SK-N-SH (cell line): ENCODE data around the gene TSGA10IP. TPM values are rescaled to one million over a fixed set of nuclear protein-coding genes. Genes with fewer than 3 reads are reported as not detected.

Source experiments
- CTCF ChIA-PET: fragments of 300-600, 350-600 bp; formaldehyde crosslinking; extraction: SDS; loops from one replicate; lab custom pipeline; 2021; lab: Yijun Ruan, JAX
- POLR2A ChIA-PET: fragments of 350-600 bp; sonication (Branson Sonifier 250); formaldehyde crosslinking; extraction: SDS; loops from one replicate; lab custom pipeline; 2020; ENCODE audit warnings: antibody characterized with exemption, inconsistent platforms; lab: Yijun Ruan, JAX
- DNase-seq: peaks from one replicate; pipeline ENCODE4 v3.0.0; 2012
- H2AFZ ChIP-seq: fragments of 200-600 bp; sonication (generic); 2 replicates; pipeline ENCODE4 v1.8.1; 2016; ENCODE audit warnings: antibody characterized with exemption, mild to moderate bottlenecking, low read depth
- H3F3A ChIP-seq: fragments of 200-600 bp; sonication (generic); replicated peaks from 2 replicates; pipeline ENCODE3; 2016; ENCODE audit warnings: antibody characterized with exemption, mild to moderate bottlenecking; ENCODE audit not compliant: insufficient read depth
- H3K27ac ChIP-seq, 2 experiments: fragments of 200-500 bp in 1 of 2; fragments of 200-600 bp in 1 of 2; sonication (Bioruptor generic) in 1 of 2; sonication (generic), shearing (Covaris generic) in 1 of 2; 2 replicates each; pipeline versions ENCODE4 v1.5.1 to v1.6.1; 2014 to 2016; ENCODE audit warnings: low read depth in 2 of 2, inconsistent platforms in 1 of 2, low read length in 1 of 2, mild to moderate bottlenecking in 1 of 2, mixed read lengths in 1 of 2
- H3K27me3 ChIP-seq: fragments of 200-600 bp; sonication (generic), shearing (Covaris generic); 2 replicates; pipeline ENCODE4 v1.6.1; 2016; ENCODE audit warnings: mixed run types; ENCODE audit not compliant: insufficient read depth
- H3K36me3 ChIP-seq, 2 experiments: fragments of 200-500 bp in 1 of 2; fragments of 200-600 bp in 1 of 2; sonication (Bioruptor generic) in 1 of 2; sonication (generic) in 1 of 2; replicated peaks in 1 of 2; 2 replicates each; pipeline versions ENCODE3 to v1.5.1; 2014 to 2016; ENCODE audit warnings: low read length in 1 of 2, mild to moderate bottlenecking in 1 of 2; ENCODE audit not compliant: insufficient read depth in 2 of 2, control insufficient read depth in 1 of 2
- H3K4me1 ChIP-seq, 2 experiments: fragments of 200-500 bp in 1 of 2; fragments of 200-600 bp in 1 of 2; sonication (Bioruptor generic) in 1 of 2; sonication (generic), shearing (Covaris generic) in 1 of 2; 2 replicates each; pipeline versions ENCODE4 v1.5.1 to v1.6.1; 2014 to 2016; ENCODE audit warnings: low read depth in 1 of 2, low read length in 1 of 2, mixed run types in 1 of 2; ENCODE audit not compliant: insufficient read depth in 2 of 2, control insufficient read depth in 1 of 2
- H3K4me2 ChIP-seq: fragments of 200-600 bp; sonication (generic), shearing (Covaris generic); 2 replicates; pipeline ENCODE4 v1.6.1; 2017; ENCODE audit warnings: mixed run types
- H3K4me3 ChIP-seq, 2 experiments: fragments of 200-500 bp in 1 of 2; fragments of 200-600 bp in 1 of 2; sonication (Bioruptor generic) in 1 of 2; sonication (generic), shearing (Covaris generic) in 1 of 2; 2 replicates each; pipeline versions ENCODE4 v1.5.1 to v1.8.1; 2014 to 2016; ENCODE audit warnings: low read depth in 2 of 2, inconsistent platforms in 1 of 2, low read length in 1 of 2, mild to moderate bottlenecking in 1 of 2, mixed read lengths in 1 of 2, moderate library complexity in 1 of 2
- H3K79me2 ChIP-seq: fragments of 200-600 bp; sonication (generic); 2 replicates; pipeline ENCODE4 v1.8.1; 2017; ENCODE audit warnings: mild to moderate bottlenecking; ENCODE audit not compliant: insufficient read depth
- H3K9ac ChIP-seq: fragments of 200-600 bp; sonication (generic); 2 replicates; pipeline ENCODE4 v1.6.1; 2017; ENCODE audit warnings: mixed run types
- H3K9me2 ChIP-seq: fragments of 200-600 bp; sonication (generic); 2 replicates; pipeline ENCODE4 v1.6.1; 2017; ENCODE audit warnings: mixed run types
- H3K9me3 ChIP-seq: fragments of 200-600 bp; sonication (generic); 2 replicates; pipeline ENCODE4 v1.6.1; 2017; ENCODE audit warnings: mixed run types, mild to moderate bottlenecking, moderate library complexity
- H4K20me1 ChIP-seq: fragments of 200-600 bp; sonication (generic); 2 replicates; pipeline ENCODE4 v1.6.1; 2017; ENCODE audit warnings: mild to moderate bottlenecking, mixed run types; ENCODE audit not compliant: insufficient read depth
- CHD2 ChIP-seq: fragments of 150-350 bp; IDR thresholded peaks from 2 replicates; pipeline ENCODE4 v1.6.1; 2018; ENCODE audit warnings: low read length; ENCODE audit not compliant: partially characterized antibody
- CTCF ChIP-seq: fragments of 200-600 bp; sonication (generic); IDR thresholded peaks from 2 replicates; pipeline ENCODE4 v1.6.1; 2017; ENCODE audit warnings: antibody characterized with exemption, mild to moderate bottlenecking, moderate library complexity
- EZH2phosphoT487 ChIP-seq: fragments of 200-600 bp; sonication (generic); IDR thresholded peaks from 2 replicates; pipeline ENCODE4 v1.6.1; 2017; ENCODE audit warnings: low read depth, mixed run types, mild to moderate bottlenecking, antibody characterized with exemption, moderate library complexity, borderline replicate concordance
- FOSL2 ChIP-seq: IDR thresholded peaks from 2 replicates; pipeline ENCODE4 v1.4.0; 2012; ENCODE audit warnings: low read depth, mild to moderate bottlenecking, moderate library complexity, borderline replicate concordance
- MXI1 ChIP-seq: IDR thresholded peaks from 2 replicates; pipeline ENCODE4 v1.6.1; 2012; ENCODE audit warnings: mild to moderate bottlenecking, low read depth, low read length, improper control_type of control experiment
- NRF1 ChIP-seq: IDR thresholded peaks from 2 replicates; pipeline ENCODE4 v1.6.1; 2012; ENCODE audit warnings: low read depth, mild to moderate bottlenecking, low read length
- POLR2AphosphoS5 ChIP-seq: IDR thresholded peaks from 2 replicates; pipeline ENCODE4 v1.6.1; 2012; ENCODE audit warnings: low read depth, low read length
- RAD21 ChIP-seq: IDR thresholded peaks from 2 replicates; pipeline ENCODE4 v1.6.1; 2012; ENCODE audit warnings: mild to moderate bottlenecking, low read length
- RFX5 ChIP-seq: IDR thresholded peaks from 2 replicates; pipeline ENCODE4 v1.6.1; 2012; ENCODE audit warnings: mild to moderate bottlenecking, improper control_type of control experiment, low read length
- TAF1 ChIP-seq: IDR thresholded peaks from 2 replicates; pipeline ENCODE4 v1.6.1; 2012; ENCODE audit warnings: low read depth, mild to moderate bottlenecking, low read length, moderate library complexity, borderline replicate concordance
- TEAD4 ChIP-seq: IDR thresholded peaks from 2 replicates; pipeline ENCODE4 v1.4.0; 2012; ENCODE audit warnings: mild to moderate bottlenecking, borderline replicate concordance; ENCODE audit not compliant: insufficient read depth
- YY1 ChIP-seq: IDR thresholded peaks from 2 replicates; pipeline ENCODE4 v1.4.0; 2012; ENCODE audit warnings: low read depth, mild to moderate bottlenecking
- ZBTB33 ChIP-seq: IDR thresholded peaks from 2 replicates; pipeline ENCODE4 v1.4.0; 2012; ENCODE audit warnings: low read depth, borderline replicate concordance
- whole genome bisulfite sequencing: methylation state at CpG from one replicate; pipeline ENCODE4 v1.1.6; 2017; ENCODE audit warnings: low lambda C conversion rate; 5-methylcytosine and 5-hydroxymethylcytosine counted together
- polyA plus RNA-seq, 3 experiments: library from polyadenylated mRNA; depleted of rRNA; stranded (reverse); fragments of >200 nt; gene quantifications; 2 replicates each; pipeline ENCODE4 v1.2.3, GENCODE V29; 2012

The TSGA10IP gene
- polyA plus RNA-seq, 1 of the 3 experiments (the other 2 are of a cell fraction) = not detected

DNA sequence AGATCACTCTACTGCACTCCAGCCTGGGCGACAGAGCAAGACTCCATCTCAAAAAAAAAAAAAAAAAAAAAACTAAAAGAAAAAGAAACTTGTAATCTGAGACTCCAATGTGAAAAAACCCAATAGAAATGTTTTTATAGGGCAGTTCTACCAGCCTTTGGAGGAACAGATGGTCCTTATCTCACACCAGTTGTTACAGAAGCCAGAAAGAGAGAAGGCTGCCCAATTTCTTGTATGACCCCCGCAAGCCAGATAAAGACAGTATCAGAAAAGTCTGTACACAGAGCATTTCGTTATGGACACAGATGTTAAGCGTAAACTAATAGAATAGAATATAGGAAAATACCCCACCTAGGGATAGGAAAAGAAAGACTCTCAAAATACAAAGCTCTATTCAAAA lies 11.3 kb upstream of the TSGA10IP start (continued):
- TF ChIP-seq POLR2AphosphoS5 (no peak), ZBTB33 (no peak), CTCF (no peak), EZH2phosphoT487 (no peak), RFX5 (no peak)

DNA sequence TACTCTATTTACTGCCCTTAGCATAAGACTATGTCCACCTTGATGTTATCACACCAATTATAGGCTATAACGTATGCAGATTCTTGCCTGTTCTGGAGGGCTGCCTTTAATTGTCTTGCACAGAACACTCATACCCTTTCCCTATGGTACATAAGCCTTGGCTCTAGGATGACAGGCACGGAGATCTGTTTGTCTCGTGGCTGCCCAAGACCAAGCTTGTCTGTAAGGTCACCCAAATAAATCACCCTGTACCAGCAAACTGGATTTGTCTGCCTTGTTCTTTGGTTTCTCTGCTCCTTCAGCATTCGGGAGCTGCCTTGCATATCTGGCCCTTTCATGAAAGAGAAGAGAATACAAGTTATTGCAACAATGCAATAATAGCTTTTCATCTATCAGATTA lies 7.5 kb upstream of the TSGA10IP start:
- H3K9ac ChIP-seq = no peak overlapping the region
- peaks cover 0 to 12% of the 10 kb centered on the region in 2 experiments; a peak in 2 of 4 replicates for H3K4me1 ChIP-seq
- H4K20me1 ChIP-seq = no peaks in the 10 kb centered on the region
- H3K4me2 ChIP-seq = no peak overlapping the region
- H3K79me2 ChIP-seq = no peaks in the 10 kb centered on the region
- no peaks in the 10 kb centered on the region for H3K27me3 ChIP-seq
- H3K4me3 ChIP-seq = no peak overlapping the region
- H2AFZ ChIP-seq = 0 out of 2 replicates have a peak overlapping the region, but pooled peaks have one; percentile 35
- ChIA-PET CTCF (interaction anchor here (1.0 to 1.8 kb wide), 5 partner anchors 13 to 105 kb away, joined by 3 to 6 read pairs (median 4); partner anchors contain the start of gene FIBP), POLR2A (no interaction called here)
- H3K36me3 ChIP-seq = no peaks in the 10 kb centered on the region
- TF ChIP-seq YY1 = no peak
- no peak for TF ChIP-seq FOSL2
- TF ChIP-seq MXI1 = no peak
- TF ChIP-seq RAD21 = no peak
- no peak for TF ChIP-seq CHD2
- no peak for TF ChIP-seq NRF1
- no peak for TF ChIP-seq TAF1
- no peak for TF ChIP-seq TEAD4
- H3K27ac ChIP-seq = no peak overlapping the region
- 43% methylated on average over 4 of the region's 4 CpGs for WGBS
- no peaks in the 10 kb centered on the region for H3K9me2 ChIP-seq
- H3F3A ChIP-seq = peaks cover 12% of the 10 kb centered on the region
- no peak for DNase-seq
- no peaks in the 10 kb centered on the region for H3K9me3 ChIP-seq
